GM19397 (cell line): ENCODE results near the gene CCNH.

Source experiments
- ATAC-seq: cut with Tn5 transposase; IDR thresholded peaks from one replicate; pipeline ENCODE4 v1.9.1; 2021; ENCODE audit warnings: mild to moderate bottlenecking, moderate library complexity; ENCODE audit not compliant: unreplicated experiment

CCNH gene

GRCh38 chr5:87412630-87413342 lies at the start of gene CCNH:
TSS of gene CCNH (minus strand) at chr5:87412930. CDS start at chr5:87412794, 136 bp downstream.
- ATAC-seq = peak; percentile 99

DNA sequence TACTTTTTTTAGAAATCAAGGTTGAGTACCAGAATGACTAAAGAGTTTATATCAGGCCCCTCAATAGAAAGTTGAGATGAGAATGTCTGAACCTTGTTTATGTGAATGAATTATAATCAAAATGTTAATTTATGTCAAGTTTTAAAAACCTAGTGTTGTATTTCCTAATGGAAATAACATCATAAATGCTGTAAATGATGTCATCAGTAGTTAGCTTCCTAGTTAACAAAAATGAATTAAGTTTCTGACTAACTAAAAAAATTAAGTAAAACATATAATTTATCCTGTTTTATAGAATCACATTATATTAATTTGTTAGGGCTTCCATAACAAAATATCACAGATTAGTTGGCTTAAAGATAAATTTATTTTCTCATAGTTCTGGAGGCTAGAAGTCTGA lies 45.0 kb upstream of the CCNH start:
- ATAC-seq = no peak

DNA sequence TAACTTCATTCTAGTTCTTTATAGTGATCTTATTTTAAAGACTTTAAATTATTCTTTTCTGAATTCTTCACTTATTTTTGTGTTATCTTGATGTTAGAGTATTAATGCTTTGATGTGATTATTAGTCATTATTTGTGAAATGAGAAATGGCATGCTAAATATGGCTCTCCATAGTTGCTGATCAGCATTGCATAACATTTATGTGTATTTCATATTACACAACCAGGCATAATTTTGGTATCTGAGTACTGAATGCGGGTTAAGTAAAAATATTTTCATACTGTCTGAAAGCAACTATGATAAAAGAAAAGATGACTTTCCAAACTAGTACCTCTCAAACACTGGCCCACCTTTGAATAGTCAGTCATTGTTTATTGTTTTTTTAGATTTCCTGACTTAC lies 41.1 kb upstream of the CCNH start:
- no peak for ATAC-seq

GRCh38 chr5:87452837-87453236 lies 40.1 kb upstream of the CCNH start:
- no peak for ATAC-seq

GRCh38 chr5:87442419-87442818 lies 29.7 kb upstream of the CCNH start:
- no peak for ATAC-seq

- no peak for ATAC-seq
Measured at GRCh38 chr5:87438231-87438630, 25.5 kb upstream of the CCNH start.

DNA sequence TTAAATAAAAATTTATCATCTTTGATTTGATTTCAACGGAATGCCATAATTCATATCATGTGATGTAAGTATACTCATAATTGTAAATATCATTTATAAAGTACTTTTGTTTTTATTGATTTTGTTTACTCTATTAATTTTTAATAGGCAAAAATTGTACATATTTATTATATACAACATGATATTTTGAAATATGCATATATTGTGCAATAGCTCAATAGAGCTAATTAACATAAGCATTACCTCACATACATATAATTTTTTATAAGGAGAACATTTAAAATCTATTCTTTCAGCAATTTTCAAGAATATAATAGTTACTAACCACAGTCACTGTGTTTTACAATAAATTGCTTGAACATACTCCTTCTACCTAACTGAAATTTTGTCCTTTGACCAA lies 25.0 kb upstream of the CCNH start:
- ATAC-seq = no peak

DNA sequence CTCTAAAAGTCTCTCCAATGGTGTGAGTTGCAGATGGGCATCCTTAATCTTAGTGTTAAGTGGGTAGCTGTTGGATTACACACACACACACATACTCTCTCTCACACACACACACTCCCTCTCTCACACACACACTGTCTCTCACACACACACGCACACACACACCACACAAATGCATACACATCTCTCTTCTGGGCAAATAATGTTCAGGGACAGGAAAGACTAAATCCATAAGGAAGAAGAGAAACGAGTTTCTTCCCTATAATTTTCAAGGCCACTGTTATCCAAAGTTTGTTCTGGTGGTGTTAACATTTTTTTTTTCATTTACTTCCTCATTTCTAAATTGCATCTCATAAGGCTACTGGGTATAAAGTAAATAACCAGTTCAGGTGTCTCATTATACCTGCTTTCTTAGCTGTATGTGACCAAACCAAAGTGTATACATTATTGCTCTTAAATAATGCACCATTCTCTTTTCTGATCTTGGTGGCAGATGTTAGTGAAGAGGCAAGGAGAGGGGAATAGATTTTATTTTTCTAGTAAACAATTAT lies 22.5 kb upstream of the CCNH start:
- no peak for ATAC-seq

- ATAC-seq = no peak
Measured at GRCh38 chr5:87434461-87434860, 21.7 kb upstream of the CCNH start.

DNA sequence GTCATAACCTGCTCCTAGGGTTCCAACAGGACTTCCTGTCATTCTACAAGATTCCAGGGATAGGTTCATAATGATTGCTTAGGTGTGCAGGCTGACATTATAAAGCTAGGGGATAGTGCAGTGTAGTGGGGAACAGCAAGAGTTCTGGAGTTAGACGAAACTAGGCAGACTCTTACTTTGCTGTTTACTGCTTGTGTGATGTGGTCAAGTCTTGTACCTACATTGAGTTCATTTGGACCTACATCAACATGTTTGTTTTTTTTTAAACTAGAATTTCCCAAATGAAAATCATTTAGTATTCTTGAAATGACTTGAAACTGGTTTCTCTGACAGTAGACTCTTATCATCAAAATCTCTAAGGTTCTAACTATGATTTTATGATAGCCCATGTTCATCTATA lies 21.2 kb upstream of the CCNH start:
- ATAC-seq = no peak

DNA sequence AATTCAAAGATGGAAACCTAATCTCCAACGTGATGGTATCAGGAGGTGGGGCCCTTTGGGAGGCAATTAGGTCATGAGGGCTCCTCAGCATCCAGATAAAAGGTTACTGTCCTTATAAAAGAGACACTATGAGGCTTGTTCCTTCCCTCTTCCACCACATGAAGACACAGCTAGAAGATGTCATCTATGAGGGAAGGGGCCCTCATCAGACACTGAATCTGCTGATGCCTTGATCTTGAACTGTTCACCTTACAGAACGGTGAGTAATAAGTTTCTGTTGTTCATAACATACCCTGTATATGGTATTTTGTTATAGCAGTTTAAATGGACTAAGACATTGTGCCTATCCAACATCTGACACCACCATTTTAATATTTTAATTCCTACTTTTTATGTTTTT lies 19.7 kb upstream of the CCNH start:
- ATAC-seq = no peak

DNA sequence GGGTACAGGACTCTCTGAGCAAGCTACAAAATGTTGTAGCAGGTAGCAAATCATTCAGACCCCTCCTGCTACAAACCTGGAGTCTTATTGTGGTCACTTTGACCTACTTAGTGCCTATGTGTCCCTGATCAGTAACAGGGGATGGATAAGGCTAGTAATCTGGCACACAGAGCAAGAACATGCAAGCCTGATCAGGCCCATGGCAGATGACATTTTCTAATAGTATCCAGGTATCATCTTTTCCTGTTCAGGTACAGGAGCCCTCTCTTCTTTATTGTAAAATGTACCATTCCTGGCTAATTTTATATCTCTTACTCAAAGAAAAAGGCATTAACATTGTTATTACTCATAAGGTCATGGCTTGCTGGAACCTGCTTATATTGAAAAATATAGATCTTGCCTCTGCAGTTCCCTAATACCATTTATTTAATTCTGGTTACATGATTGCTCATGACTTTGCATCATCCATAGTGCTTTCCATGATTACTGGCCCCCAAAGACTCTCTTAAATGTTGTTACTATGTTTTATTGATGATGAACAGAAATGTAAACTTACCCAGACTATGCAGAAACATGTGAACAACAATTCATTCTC lies 18.2 kb upstream of the CCNH start:
- ATAC-seq = no peak

GRCh38 chr5:87423755-87424154 lies 11.0 kb upstream of the CCNH start:
- no peak for ATAC-seq

GRCh38 chr5:87421307-87421706 lies 8.6 kb upstream of the CCNH start:
- no peak for ATAC-seq

DNA sequence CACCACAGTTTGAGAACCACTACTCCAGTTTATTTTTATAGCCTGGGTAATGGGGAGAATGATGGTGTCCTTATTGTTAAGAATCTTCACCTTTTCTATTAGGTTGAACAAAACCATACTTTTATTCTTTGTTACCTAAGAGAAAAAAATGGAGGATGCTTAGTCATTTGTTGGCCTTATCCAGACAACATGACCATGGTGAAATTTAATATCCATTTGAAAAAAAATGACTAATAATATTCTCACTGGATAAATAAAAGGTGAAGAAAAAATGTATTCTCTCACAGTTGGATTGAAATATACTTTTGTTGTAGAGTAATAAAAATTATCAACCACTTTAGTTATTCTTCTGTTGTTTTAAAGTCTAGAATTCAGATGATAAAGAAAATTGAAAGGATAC lies 5.8 kb upstream of the CCNH start:
- no peak for ATAC-seq

DNA sequence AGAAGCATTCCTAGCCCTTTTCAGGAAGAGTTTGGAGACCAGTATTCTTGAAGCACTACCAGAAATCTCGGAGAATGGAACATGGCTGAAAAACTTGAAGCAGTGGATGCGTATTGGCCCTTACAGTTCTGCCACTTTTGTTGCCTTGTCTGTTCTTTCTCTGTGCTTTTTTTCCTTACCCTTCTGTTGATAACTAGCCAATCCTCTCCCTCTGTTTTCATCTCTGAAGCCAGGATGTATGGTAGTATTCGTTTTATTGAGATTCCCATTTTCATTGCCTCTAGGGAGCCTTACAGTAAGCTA lies 564 bp upstream of the CCNH start:
- ATAC-seq = no peak

DNA sequence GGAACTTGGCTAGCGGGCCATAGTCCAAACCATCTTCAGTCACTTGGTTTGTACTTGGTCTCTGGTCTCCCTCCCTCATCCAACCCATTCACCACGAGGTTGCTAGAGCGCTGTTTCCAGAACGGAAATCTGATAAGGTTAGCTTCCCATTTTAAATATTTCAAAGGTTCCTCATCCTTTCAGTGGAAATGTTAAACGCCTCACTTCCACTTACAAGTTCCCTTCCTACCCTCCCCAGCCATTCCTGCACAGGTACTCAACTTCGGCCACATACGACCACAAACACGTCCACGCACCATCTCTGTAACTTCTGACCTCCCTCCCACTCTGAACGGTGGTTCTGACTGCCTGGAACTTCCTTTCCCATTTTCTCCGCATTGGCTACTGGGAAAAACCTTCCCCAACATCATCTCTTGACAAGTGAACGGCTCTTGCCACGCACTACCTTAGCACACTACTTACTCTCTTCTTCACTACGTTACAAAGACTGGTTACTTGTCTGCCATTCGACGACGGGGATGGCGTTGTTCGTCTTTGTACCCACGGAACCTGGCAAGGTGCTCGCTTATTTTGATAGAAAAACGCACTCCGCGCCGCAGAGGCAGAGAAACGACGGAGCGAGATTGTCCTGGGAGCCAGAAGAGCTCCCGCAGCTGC lies 629 bp downstream of the CCNH start:
- peak; percentile 17 for ATAC-seq

- ATAC-seq = no peak
Measured at GRCh38 chr5:87411586-87411972, 1.2 kb downstream of the CCNH start.

DNA sequence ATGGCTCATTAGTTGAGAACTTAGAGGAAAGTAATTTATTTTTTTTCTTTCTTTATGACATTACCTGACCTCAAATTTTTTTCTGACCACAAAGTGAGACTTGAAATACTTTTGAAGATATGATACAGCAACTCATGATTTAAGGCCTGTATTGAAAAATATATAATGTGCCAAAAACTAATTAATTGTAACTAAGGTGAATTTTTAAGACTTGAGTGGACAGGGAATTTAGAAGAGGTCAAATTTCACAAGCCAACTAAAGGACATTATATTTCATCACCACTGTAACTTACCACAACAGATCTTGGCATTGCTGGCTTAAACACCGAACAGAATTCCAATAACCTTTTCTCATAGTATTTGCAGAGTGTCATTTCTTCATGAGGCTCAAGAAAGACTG lies 1.8 kb downstream of the CCNH start:
- no peak for ATAC-seq

DNA sequence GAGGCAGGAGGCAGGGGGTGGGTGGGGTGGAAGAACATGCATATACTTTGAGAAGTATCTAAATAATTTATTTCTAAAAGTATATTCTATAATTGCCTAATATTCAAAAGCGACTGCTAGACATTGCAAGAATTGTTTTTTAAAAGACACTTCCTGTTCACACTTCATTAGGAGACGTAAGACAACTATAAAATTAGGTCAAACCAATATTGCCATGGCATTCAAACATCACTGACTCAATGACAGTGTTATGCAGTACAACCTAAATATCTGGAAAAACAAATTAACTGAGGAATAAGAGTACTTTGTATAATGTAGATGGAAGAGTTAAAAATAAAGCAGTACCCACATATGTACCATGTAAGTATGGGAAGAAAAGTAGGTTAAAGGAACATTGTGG lies 4.5 kb downstream of the CCNH start:
- ATAC-seq = no peak

DNA sequence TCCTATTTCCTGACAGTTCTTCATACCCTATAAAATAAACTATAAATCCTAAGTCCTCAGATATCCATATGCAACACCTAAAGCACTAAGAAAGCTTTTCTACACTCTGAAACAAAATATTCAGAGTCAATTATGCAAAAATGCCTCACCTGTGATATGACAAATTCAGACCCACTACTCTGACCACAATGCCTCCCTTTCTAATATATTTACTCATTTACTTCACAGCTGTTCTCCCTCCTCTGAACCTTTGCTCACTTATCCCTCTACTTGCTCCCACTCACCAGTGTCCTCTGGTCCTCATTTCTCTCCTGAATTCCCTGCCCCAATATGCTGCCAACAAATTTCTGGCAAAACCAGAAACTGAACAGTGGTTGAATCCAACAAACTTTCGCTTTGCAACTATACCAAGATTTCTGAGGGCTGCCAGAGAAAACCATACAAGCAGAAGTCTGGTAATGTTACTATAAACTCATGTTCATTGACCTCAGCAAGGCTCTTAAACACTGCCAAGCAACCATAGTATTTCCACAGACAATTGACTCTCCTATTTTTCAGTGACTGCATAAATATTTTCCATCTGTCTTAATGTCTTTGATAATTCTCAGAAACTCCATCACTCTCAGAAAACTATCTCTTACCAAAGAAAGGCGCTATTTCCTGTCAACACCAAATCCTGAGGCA lies 7.1 kb downstream of the CCNH start:
- ATAC-seq = no peak

DNA sequence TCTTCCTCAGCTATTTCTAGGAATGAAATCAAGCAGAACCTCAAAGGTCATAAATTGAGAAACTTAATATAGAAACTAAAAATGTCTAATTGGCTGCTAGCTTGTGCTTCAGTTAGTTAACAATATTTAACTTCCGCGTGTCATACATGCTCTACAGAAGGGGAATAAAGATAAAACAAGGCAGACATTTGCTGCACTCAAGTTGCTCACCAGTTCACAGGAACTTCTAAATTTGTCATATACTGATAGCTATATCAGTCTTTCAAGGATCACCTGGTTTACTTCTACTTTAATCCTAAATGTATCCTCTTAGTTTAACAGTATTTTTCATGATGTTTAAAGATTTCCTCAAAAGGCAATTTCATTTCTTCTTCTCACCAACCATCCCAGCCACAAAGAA lies 8.4 kb downstream of the CCNH start:
- ATAC-seq = no peak
